Heart left ventricle (tissue), 16 donors: ENCODE data around the gene MYO10. TPM values are rescaled to one million over a fixed set of nuclear protein-coding genes. Genes with fewer than 3 reads are reported as not detected.

Source experiments
- ATAC-seq, 4 donors: fragments of 200-7000 bp; cut with Tn5 transposase; one replicate each; pipeline ENCODE4 v1.9.1; 2020 to 2022; ENCODE audit warnings: moderate library complexity in 4 of 4, mild to moderate bottlenecking in 3 of 4, moderate number of reproducible peaks in 1 of 4
- DNase-seq, 5 donors: peaks; one replicate each; pipeline ENCODE4 v3.0.0-alpha.2; 2020
- H3K27ac ChIP-seq, 12 donors: fragments of 200-600 bp; sonication (generic) in 4 of 12; one replicate each; pipeline versions ENCODE4 v1.5.0 to v1.8.0; 2016 to 2022; ENCODE audit warnings: mild to moderate bottlenecking in 2 of 12
- H3K27me3 ChIP-seq, 9 donors: fragments of 200-600 bp; sonication (generic) in 2 of 9; one replicate each; pipeline versions ENCODE4 v1.5.1 to v1.8.0; 2016 to 2022; ENCODE audit warnings: mild to moderate bottlenecking in 3 of 9
- H3K36me3 ChIP-seq, 9 donors: fragments of 200-600 bp; sonication (generic) in 2 of 9; one replicate each; pipeline versions ENCODE4 v1.5.0 to v1.8.0; 2018 to 2022; ENCODE audit warnings: mild to moderate bottlenecking in 2 of 9
- H3K4me1 ChIP-seq, 12 donors: fragments of 200-600 bp; sonication (generic) in 4 of 12; one replicate each; pipeline versions ENCODE4 v1.5.0 to v1.8.0; 2016 to 2022; ENCODE audit warnings: mild to moderate bottlenecking in 3 of 12
- H3K4me3 ChIP-seq, 12 donors: fragments of 200-600 bp; sonication (generic) in 4 of 12; one replicate each; pipeline versions ENCODE4 v1.5.0 to v1.8.0; 2017 to 2022; ENCODE audit warnings: mild to moderate bottlenecking in 9 of 12, moderate library complexity in 4 of 12
- H3K9me3 ChIP-seq, 12 donors: fragments of 200-600 bp; sonication (generic) in 4 of 12; one replicate each; pipeline versions ENCODE4 v1.5.0 to v1.8.0; 2016 to 2022; ENCODE audit warnings: mild to moderate bottlenecking in 1 of 12
- POLR2A ChIP-seq, 2 donors: fragments of 450-650 bp; IDR thresholded peaks; one replicate each; pipeline ENCODE4 v1.6.1; 2017; ENCODE audit warnings: antibody characterized with exemption in 2 of 2, mild to moderate bottlenecking in 2 of 2, moderate library complexity in 2 of 2
- WGBS, 4 donors: extraction: QIAGEN DNeasy Blood & Tissue Kit in 2 of 4; methylation state at CpG; one replicate each; pipeline versions ENCODE4 v1.1.5 to v1.1.7; 2013 to 2018; 5-methylcytosine and 5-hydroxymethylcytosine counted together
- intact Hi-C, 10 donors: fragments of 100-400 bp; cut with DNase I; formaldehyde crosslinking; loops; one replicate each; pipeline versions ENCODE4 v1.11.1 to v1.14.2; 2022
- polyA plus RNA-seq, 2 donors: library from polyadenylated mRNA; stranded (reverse); fragments of 200-250 nt; gene quantifications; one replicate each; pipeline ENCODE4 v1.2.3, GENCODE V29; 2013
- total RNA-seq, 9 donors: library from RNA; depleted of rRNA in 2 of 9; stranded (reverse); fragments of >200 nt in 2 of 9; fragmentation: NEBNext Ultra II Directional in 3 of 9; extraction: Animal tissue kit (Norgen Biotek cat#: 25700) in 3 of 9; gene quantifications; one replicate each; pipeline versions ENCODE4 v1.1.0 to v1.2.4, GENCODE V29; 2016 to 2023
- TF ChIP-seq, protein P1 (sequence below), 12 donors: fragments of 200-600 bp; sonication (generic) in 4 of 12; IDR thresholded peaks; one replicate each; pipeline versions ENCODE4 v1.5.0 to v1.8.0; 2018 to 2022; ENCODE audit warnings: antibody characterized with exemption in 12 of 12, mild to moderate bottlenecking in 5 of 12
- donor health status: ischemic (EF 13 %, LVEDD 7.1; RV severe dilation, severe dysfunction).
- donor health status: healthy with polysubstance abuse.
- donor health status: DM: no; HTN: yes; CAD: no.
- donor health status: DM: no; HTN: no; CAD: no.
- donor health status: ischemic (EF 25% LVEDD 6.9; RV normal size, moderate dysfunction).
- donor health status: ischemic (EF 25% LVEDD 5.7; RV mildly dilated, moderate dysfunction).
- donor health status: healthy.
- donor health status: DM: yes; HTN: yes; CAD: no.
- donor health status: ischemic (EF 35%, LVEDD 5.7; RV mildly dilated, moderate dysfunction).
- donor health status: nonischemic (EF 11% LVEDD 7.7; RV severe dilation, severe dysfunction).
- donor health status: DM: yes; HTN: yes; CAD: no.
- donor health status: PGD.
- donor health status: ischemic (EF 29% LVEDD 5.4; RV normal size, mild dysfunction).
- donor health status: nonischemic (EF 23%, LVEDD 6.1; RV moderate dilation, normal function).

Gene MYO10
- total and polyA plus RNA-seq, 11 donors, result 2.0 to 17.3 (median 3.8) TPM

DNA sequence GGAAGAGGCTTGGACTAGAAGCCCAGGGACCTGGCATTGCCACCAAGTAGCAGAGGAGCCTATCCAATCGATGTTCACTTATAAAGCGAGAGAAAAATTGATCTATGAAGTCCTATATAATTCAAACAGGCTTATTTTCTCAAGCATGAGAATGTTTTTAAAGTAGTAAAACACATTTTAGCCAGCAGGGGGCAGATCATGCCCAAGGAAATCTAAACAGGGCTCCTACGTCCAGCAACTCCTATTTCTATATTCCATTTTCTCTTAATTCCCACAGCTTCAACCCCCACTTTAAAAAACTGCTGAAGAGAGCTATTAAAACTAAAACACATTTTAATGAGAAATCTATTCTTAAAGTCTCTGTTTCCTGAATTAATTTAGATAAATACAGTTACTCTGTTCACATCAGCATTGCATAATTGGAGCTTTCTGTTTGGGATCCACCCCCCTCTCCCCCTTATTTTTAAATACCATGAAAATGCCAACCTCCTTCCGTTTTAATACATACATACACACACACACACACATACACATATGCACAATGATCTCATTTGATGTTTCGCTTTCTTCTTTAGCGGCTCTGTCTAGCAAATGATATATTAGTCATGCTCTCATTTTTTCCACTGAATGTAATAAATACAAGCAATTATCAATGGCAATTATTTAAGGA is 144.9 kb downstream of the MYO10 start:
- H3K27ac ChIP-seq, result no peak overlapping the region
- H3K36me3 ChIP-seq, result no peaks in the 10 kb centered on the region
- H3K9me3 ChIP-seq, result no peaks in the 10 kb centered on the region
- H3K4me3 ChIP-seq, result peak overlapping the region in 1 of 12 donors; percentile 1
- intact Hi-C loops, result loop anchor here (1.0 to 10.0 kb wide), 10 partner anchors 141 to 400 kb away; partner anchors contain the start of gene MYO10 (in 2 of the 10)
- TF ChIP-seq, protein P1, sequence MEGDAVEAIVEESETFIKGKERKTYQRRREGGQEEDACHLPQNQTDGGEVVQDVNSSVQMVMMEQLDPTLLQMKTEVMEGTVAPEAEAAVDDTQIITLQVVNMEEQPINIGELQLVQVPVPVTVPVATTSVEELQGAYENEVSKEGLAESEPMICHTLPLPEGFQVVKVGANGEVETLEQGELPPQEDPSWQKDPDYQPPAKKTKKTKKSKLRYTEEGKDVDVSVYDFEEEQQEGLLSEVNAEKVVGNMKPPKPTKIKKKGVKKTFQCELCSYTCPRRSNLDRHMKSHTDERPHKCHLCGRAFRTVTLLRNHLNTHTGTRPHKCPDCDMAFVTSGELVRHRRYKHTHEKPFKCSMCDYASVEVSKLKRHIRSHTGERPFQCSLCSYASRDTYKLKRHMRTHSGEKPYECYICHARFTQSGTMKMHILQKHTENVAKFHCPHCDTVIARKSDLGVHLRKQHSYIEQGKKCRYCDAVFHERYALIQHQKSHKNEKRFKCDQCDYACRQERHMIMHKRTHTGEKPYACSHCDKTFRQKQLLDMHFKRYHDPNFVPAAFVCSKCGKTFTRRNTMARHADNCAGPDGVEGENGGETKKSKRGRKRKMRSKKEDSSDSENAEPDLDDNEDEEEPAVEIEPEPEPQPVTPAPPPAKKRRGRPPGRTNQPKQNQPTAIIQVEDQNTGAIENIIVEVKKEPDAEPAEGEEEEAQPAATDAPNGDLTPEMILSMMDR (IDR thresholded peaks at IDR 0.05), result peak; percentile 66 to 84 (median 79)
- TF ChIP-seq POLR2A (IDR thresholded peaks at IDR 0.05), result no peak
- no peaks in the 10 kb centered on the region for H3K27me3 ChIP-seq
- DNase-seq (no peak), ATAC-seq (no peak)
- WGBS, 4 donors, result 34 to 36% (median 36%) methylated on average over 6 of the region's 6 CpGs
- H3K4me1 ChIP-seq, result peaks cover 0 to 4% (median 0%) of the 10 kb centered on the region in 12 donors

DNA sequence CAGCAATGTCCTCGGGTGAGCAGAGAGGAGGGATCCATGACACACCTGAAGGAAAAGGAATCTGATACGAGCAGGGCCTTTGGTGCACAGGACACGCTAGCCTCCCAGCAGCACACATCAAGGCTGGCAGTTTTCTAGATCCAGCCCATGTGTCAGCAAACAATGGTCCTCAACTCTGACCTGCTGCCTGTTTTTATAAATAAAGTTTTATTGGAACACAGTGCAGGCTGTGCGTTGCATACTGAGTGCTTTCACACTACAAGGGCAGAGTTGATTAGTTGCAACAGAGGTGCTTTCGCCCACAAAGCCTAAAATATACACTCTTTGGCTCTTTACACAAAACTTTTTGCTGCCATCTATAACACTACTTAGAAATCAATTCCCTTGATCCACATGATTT is 147.1 kb downstream of the MYO10 start:
- Histone ChIP-seq H3K4me3 (no peak overlapping the region), H3K27ac (no peak overlapping the region), H3K9me3 (no peaks in the 10 kb centered on the region), H3K4me1 (peaks cover 0 to 7% (median 0%) of the 10 kb centered on the region in 12 donors), H3K27me3 (no peaks in the 10 kb centered on the region), H3K36me3 (no peaks in the 10 kb centered on the region)
- 84 to 95% (median 91%) methylated on average over 5 of the region's 5 CpGs for WGBS, 4 donors
- ATAC-seq (no peak), DNase-seq (no peak)
- TF ChIP-seq, protein P1 (IDR thresholded peaks at IDR 0.05), result no peak
- no peak for TF ChIP-seq POLR2A (IDR thresholded peaks at IDR 0.05)
- intact Hi-C loops, result loop anchor here in 2 of 10 donors (2.0 to 5.0 kb wide), 2 partner anchors 343 to 344 kb away; no protein-coding TSS in a partner anchor

DNA sequence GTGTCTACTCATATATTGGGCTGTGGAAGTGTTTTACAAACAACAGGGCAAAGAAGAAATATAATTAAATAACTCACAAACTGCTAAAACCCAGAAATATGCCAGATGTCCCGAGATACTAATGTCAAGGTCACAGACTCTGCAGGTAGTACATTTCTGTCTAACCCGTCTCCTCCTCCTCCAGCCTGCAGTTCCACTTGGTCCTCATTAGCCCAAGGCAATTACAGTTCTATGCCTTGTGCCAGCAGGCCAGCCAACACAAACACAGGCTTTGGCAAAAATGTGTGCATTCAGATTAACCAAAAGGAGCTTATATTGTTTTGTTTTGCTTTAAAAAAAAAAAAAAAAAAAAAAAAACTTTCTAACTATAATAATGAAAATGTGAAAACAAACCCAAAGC is 148.8 kb downstream of the MYO10 start:
- DNase-seq, result no peak
- intact Hi-C loops, result loop anchor here in 1 of 10 donors (5.0 kb wide), 1 partner anchor 345 kb away; no protein-coding TSS in a partner anchor
- peaks cover 0 to 10% (median 0%) of the 10 kb centered on the region in 12 donors for H3K4me1 ChIP-seq
- TF ChIP-seq POLR2A (IDR thresholded peaks at IDR 0.05), result no peak
- no peaks in the 10 kb centered on the region for H3K27me3 ChIP-seq
- ATAC-seq, result no peak
- no peaks in the 10 kb centered on the region for H3K9me3 ChIP-seq
- H3K4me3 ChIP-seq, result no peak overlapping the region
- no peak overlapping the region for H3K27ac ChIP-seq
- peaks cover 0 to 5% (median 0%) of the 10 kb centered on the region in 9 donors for H3K36me3 ChIP-seq
- WGBS, 4 donors, result 67 to 86% (median 70%) methylated on average over 2 of the region's 2 CpGs

DNA sequence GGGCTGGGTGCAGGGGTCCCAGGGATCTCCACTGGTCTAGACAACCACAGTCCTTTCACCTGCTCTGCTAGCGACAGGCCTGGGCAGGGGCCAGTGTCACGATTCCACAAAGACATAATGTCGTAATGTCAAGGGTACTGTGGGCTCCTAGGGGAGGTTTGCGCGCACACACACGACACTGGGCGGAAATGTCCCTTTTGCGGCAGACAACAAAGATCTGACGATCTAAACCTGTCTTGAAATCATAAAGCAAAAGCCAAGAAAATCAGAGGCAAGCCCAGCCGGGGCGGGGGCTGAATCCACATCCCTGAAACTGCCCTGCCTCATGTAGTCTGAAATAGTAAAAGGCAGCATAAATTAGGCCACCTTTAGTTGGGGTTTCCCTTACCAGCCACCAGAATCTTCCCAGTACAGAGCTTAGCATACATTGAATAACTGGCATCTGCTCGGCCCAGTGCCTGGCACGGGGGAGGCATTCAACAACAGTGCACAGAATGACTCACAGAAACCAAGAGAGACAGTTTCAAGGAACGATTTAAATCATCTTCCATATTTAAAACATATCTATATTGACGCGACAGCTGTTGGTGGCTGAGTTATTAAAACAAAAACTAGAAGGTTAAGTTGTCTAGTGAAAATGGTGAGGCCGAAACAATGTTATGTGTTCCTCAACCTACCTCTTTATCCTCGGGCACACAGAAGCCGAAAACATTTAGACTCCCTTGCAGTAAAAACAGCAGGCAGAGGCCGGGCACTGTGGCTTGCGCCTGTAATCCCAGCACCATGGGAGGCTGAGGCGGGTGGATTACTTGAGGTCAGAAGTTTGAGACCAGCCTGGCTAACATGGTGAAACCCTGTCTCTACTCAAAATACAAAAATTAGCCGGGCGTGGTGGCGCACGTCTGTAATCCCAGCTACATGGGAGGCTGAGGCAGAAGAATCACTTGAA is 151.0 kb downstream of the MYO10 start:
- Histone ChIP-seq H3K4me1 (peaks cover 0 to 10% (median 0%) of the 10 kb centered on the region in 12 donors), H3K36me3 (peaks cover 0 to 11% (median 0%) of the 10 kb centered on the region in 9 donors), H3K27ac (no peak overlapping the region), H3K4me3 (no peak overlapping the region), H3K27me3 (no peaks in the 10 kb centered on the region), H3K9me3 (no peaks in the 10 kb centered on the region)
- no peak for TF ChIP-seq POLR2A (IDR thresholded peaks at IDR 0.05)
- ATAC-seq, result no peak
- no peak for DNase-seq
- 80 to 88% (median 83%) methylated on average over 26 of the region's 26 CpGs for WGBS, 4 donors
- intact Hi-C loops, result loop anchor here in 1 of 10 donors (5.0 kb wide), 1 partner anchor 347 kb away; no protein-coding TSS in a partner anchor
